C4-2B (cell line): ENCODE data around the gene NUTM2F.
"Not testable (repeated sequence)": the region's sequence is repeated elsewhere in the genome, so short reads cannot be mapped to it uniquely, and the experiment has no call there.

Experiments
- CTCF ChIP-seq: fragments of 450-650 bp; conservative IDR thresholded peaks from 2 replicates; pipeline ENCODE4 v1.5.1; 2017; ENCODE audit warnings: mild to moderate bottlenecking
- ZFX ChIP-seq: fragments of 450-650 bp; IDR thresholded peaks from 2 replicates; pipeline ENCODE4 v1.6.1; 2017

- not testable (repeated sequence) for TF ChIP-seq CTCF, ZFX
These were observed 12.3 kb upstream of the NUTM2F start for GRCh38 chr9:94340750-94341149.
